A549 (cell line): ENCODE results near the gene CAP2. TPM values are rescaled to one million over a fixed set of nuclear protein-coding genes. Genes with fewer than 3 reads are reported as not detected.

ENCODE experiments used
- ATAC-seq, 2 experiments: fragments of 200-7000 bp in 1 of 2; fragments of >200 bp in 1 of 2; cut with Nextera tagmentation in 1 of 2; cut with Tn5 transposase in 1 of 2; 3 replicates each; pipeline versions ENCODE4 v1.8.0 to v1.9.1; 2018 to 2020; ENCODE audit warnings: mild to moderate bottlenecking in 1 of 2, moderate library complexity in 1 of 2
- CTCF ChIA-PET: fragments of 300-600 bp; sonication (Branson Sonifier 250); formaldehyde crosslinking; extraction: SDS; loops from one replicate; lab custom pipeline; 2021; ENCODE audit warnings: antibody characterized with exemption, inconsistent platforms; lab: Yijun Ruan, JAX
- POLR2A ChIA-PET: fragments of 350-600 bp; formaldehyde crosslinking; extraction: SDS; loops from one replicate; lab custom pipeline; 2021; ENCODE audit warnings: antibody characterized with exemption, inconsistent platforms; lab: Yijun Ruan, JAX
- DNase-seq, 2 experiments: peaks; one replicate each; pipeline versions ENCODE4 v3.0.0 to v3.0.0-alpha.2; 2011 to 2016; ENCODE audit warnings: low read depth in 1 of 2, low spot score in 1 of 2
- FAIRE-seq: peaks from 2 replicates; lab custom pipeline; 2011; peaks lifted over from hg19 to GRCh38; lab: Jason Lieb, UNC
- H3K27ac ChIP-seq, 2 experiments: fragments of >200 bp; sonication (Bioruptor Twin); formaldehyde crosslinking; 3 replicates each; pipeline ENCODE4 v1.5.1; 2016 to 2017
- H3K4me1 ChIP-seq: fragments of >200 bp; sonication (Bioruptor Twin); formaldehyde crosslinking; 3 replicates; pipeline ENCODE4 v1.6.1; 2016
- H3K4me2 ChIP-seq: fragments of >200 bp; sonication (Bioruptor Twin); formaldehyde crosslinking; 3 replicates; pipeline ENCODE4 v1.6.1; 2016
- H3K4me3 ChIP-seq: fragments of >200 bp; sonication (Bioruptor Twin); formaldehyde crosslinking; 3 replicates; pipeline ENCODE4 v1.5.1; 2016
- H3K9me3 ChIP-seq: fragments of >200 bp; sonication (Bioruptor Twin); formaldehyde crosslinking; 3 replicates; pipeline ENCODE4 v1.6.1; 2016
- ATOH8 ChIP-seq: fragments of 250-450 bp; sonication (Bioruptor Pico); IDR thresholded peaks from 2 replicates; pipeline ENCODE4 v1.5.0; 2020; ENCODE audit warnings: low read depth, mild to moderate bottlenecking, moderate library complexity
- BCL3 ChIP-seq: fragments of >200 bp; sonication (Bioruptor Twin); formaldehyde crosslinking; IDR thresholded peaks from 3 replicates; pipeline ENCODE4 v1.6.1; 2016
- BHLHE40 ChIP-seq: IDR thresholded peaks from 2 replicates; pipeline ENCODE4 v1.6.1; 2012; ENCODE audit warnings: low read depth, low read length, inconsistent platforms
- CEBPB ChIP-seq, 2 experiments: fragments of >200 bp in 1 of 2; sonication (Bioruptor Twin) in 1 of 2; formaldehyde crosslinking in 1 of 2; IDR thresholded peaks; 2 replicates each; pipeline ENCODE4 v1.6.1; 2012 to 2016
- CHD2 ChIP-seq: fragments of 150-350 bp; IDR thresholded peaks from 2 replicates; pipeline ENCODE4 v1.6.1; 2014; ENCODE audit warnings: low read length; ENCODE audit not compliant: partially characterized antibody
- CHD4 ChIP-seq: fragments of 200-600 bp; sonication (generic); IDR thresholded peaks from 2 replicates; pipeline ENCODE4 v1.6.1; 2016; ENCODE audit warnings: antibody characterized with exemption, mild to moderate bottlenecking, borderline replicate concordance
- EHF ChIP-seq: fragments of 250-450 bp; sonication (Bioruptor Pico); IDR thresholded peaks from 2 replicates; pipeline ENCODE4 v1.5.0; 2020; ENCODE audit warnings: mild to moderate bottlenecking
- FOXS1 ChIP-seq: fragments of 250-450 bp; sonication (Bioruptor Pico); IDR thresholded peaks from 2 replicates; pipeline ENCODE4 v1.5.0; 2020; ENCODE audit warnings: mild to moderate bottlenecking, moderate library complexity
- GATA3 ChIP-seq: IDR thresholded peaks from 2 replicates; pipeline ENCODE4 v1.6.1; 2012; ENCODE audit warnings: borderline replicate concordance
- HDAC2 ChIP-seq: fragments of 200-600 bp; sonication (generic); IDR thresholded peaks from 2 replicates; pipeline ENCODE4 v1.6.1; 2016
- HOXB13 ChIP-seq: fragments of 250-450 bp; sonication (Bioruptor Pico); IDR thresholded peaks from 2 replicates; pipeline ENCODE4 v1.5.0; 2020; ENCODE audit warnings: low read depth, mild to moderate bottlenecking, moderate library complexity
- HOXB5 ChIP-seq: fragments of 250-450 bp; sonication (Bioruptor Pico); IDR thresholded peaks from 2 replicates; pipeline ENCODE4 v1.5.0; 2020; ENCODE audit warnings: mild to moderate bottlenecking, moderate library complexity
- JUNB ChIP-seq: fragments of >200 bp; sonication (Bioruptor Twin); formaldehyde crosslinking; IDR thresholded peaks from 2 replicates; pipeline ENCODE4 v1.6.1; 2016
- MAX ChIP-seq: IDR thresholded peaks from 2 replicates; pipeline ENCODE4 v1.6.1; 2012
- NR3C1 ChIP-seq: fragments of >200 bp; sonication (Bioruptor Twin); formaldehyde crosslinking; IDR thresholded peaks from 3 replicates; pipeline ENCODE4 v1.6.1; 2017
- PBX3 ChIP-seq: IDR thresholded peaks from 2 replicates; pipeline ENCODE4 v1.6.1; 2012
- RAD21 ChIP-seq, 2 experiments: fragments of >200 bp in 1 of 2; sonication (Bioruptor Twin) in 1 of 2; formaldehyde crosslinking in 1 of 2; IDR thresholded peaks in 1 of 2; conservative IDR thresholded peaks in 1 of 2; 2 replicates in 1 of 2; 3 replicates in 1 of 2; pipeline ENCODE4 v1.6.1; 2012 to 2018; ENCODE audit warnings: inconsistent platforms in 1 of 2
- REST ChIP-seq: fragments of 200-600 bp; sonication (generic); IDR thresholded peaks from 2 replicates; pipeline ENCODE4 v1.6.1; 2016; ENCODE audit warnings: antibody characterized with exemption, mild to moderate bottlenecking, moderate library complexity
- RFX5 ChIP-seq: fragments of 450-650 bp; IDR thresholded peaks from 2 replicates; pipeline ENCODE4 v1.7.1; 2014; ENCODE audit warnings: antibody characterized with exemption, mild to moderate bottlenecking, moderate library complexity
- RNF2 ChIP-seq: fragments of 200-600 bp; sonication (generic); IDR thresholded peaks from 2 replicates; pipeline ENCODE4 v1.6.1; 2016; ENCODE audit warnings: low read depth, mild to moderate bottlenecking, antibody characterized with exemption, moderate library complexity, borderline replicate concordance
- SREBF2 ChIP-seq: fragments of 450-650 bp; IDR thresholded peaks from 2 replicates; pipeline ENCODE4 v1.6.1; 2014; ENCODE audit warnings: mild to moderate bottlenecking, moderate library complexity
- TP53 ChIP-seq: fragments of 250-450 bp; sonication (Bioruptor Pico); IDR thresholded peaks from 2 replicates; pipeline ENCODE4 v1.5.0; 2021; ENCODE audit warnings: mild to moderate bottlenecking, moderate library complexity
- USF2 ChIP-seq: fragments of 450-650 bp; IDR thresholded peaks from 2 replicates; pipeline ENCODE4 v1.6.1; 2014; ENCODE audit warnings: antibody characterized with exemption
- ZFP36 ChIP-seq: fragments of 450-650 bp; IDR thresholded peaks from 2 replicates; pipeline ENCODE4 v1.6.1; 2014; ENCODE audit warnings: borderline replicate concordance; ENCODE audit not compliant: partially characterized antibody
- ZSCAN20 ChIP-seq: fragments of 250-450 bp; sonication (Bioruptor Pico); IDR thresholded peaks from 2 replicates; pipeline ENCODE4 v1.8.0; 2022; ENCODE audit warnings: mild to moderate bottlenecking, moderate library complexity
- WGBS: methylation state at CpG from one replicate; pipeline ENCODE4 v1.1.6; 2017; ENCODE audit errors: missing lambda C conversion rate; 5-methylcytosine and 5-hydroxymethylcytosine counted together
- polyA plus RNA-seq, 4 experiments: library from polyadenylated mRNA; depleted of rRNA in 3 of 4; stranded (reverse); fragments of >200 nt; fragmentation: RNase III in 1 of 4; extraction: RNeasy Plus Mini Kit Qiagen cat#74134 plus additional on column Dnase treatment in 1 of 4; gene quantifications; 2 replicates in 3 of 4; 3 replicates in 1 of 4; pipeline ENCODE4 v1.2.3, GENCODE V29; 2011 to 2017

CAP2 gene
- polyA plus RNA-seq, 2 of the 4 experiments (the other 2 are of a cell fraction) = 27.2 to 43.3 TPM

- 80% methylated on average over 3 of the region's 3 CpGs for WGBS
Measured at GRCh38 chr6:17388365-17388764, 5.0 kb upstream of the CAP2 start.

GRCh38 chr6:17389274-17389847, 4.0 kb upstream of the CAP2 start:
- H3K27ac ChIP-seq = peak overlapping the region; percentile 38 to 42; a peak in 3 of 6 replicates

More at GRCh38 chr6:17388365-17388764, 5.0 kb upstream of the CAP2 start:
- peaks cover 12% of the 10 kb centered on the region for H3K4me1 ChIP-seq
- no peak for FAIRE-seq
- POLR2A ChIA-PET = no interaction called here
- H3K27ac ChIP-seq = no peak overlapping the region
- H3K4me2 ChIP-seq = no peak overlapping the region
- H3K4me3 ChIP-seq = no peak overlapping the region
- no peaks in the 10 kb centered on the region for H3K9me3 ChIP-seq
- CTCF ChIA-PET = no interaction called here
- TF ChIP-seq ATOH8 (CRISPR knock-in tag) = no peak
- TF ChIP-seq TP53 (CRISPR knock-in tag) = no peak
- no peak for TF ChIP-seq BCL3
- no peak for TF ChIP-seq HOXB13 (CRISPR knock-in tag)
- TF ChIP-seq CHD4 = no peak
- no peak for TF ChIP-seq RNF2
- no peak for TF ChIP-seq RFX5
- TF ChIP-seq PBX3 = no peak
- no peak for TF ChIP-seq CEBPB (IDR thresholded peaks at IDR 0.05)
- TF ChIP-seq USF2 = no peak
- no peak for TF ChIP-seq ZSCAN20 (CRISPR knock-in tag)
- no peak for TF ChIP-seq GATA3
- no peak for TF ChIP-seq FOXS1 (CRISPR knock-in tag)
- no peak for TF ChIP-seq EHF
- no peak for ATAC-seq
- DNase-seq = no peak

More at GRCh38 chr6:17389274-17389847, 4.0 kb upstream of the CAP2 start:
- WGBS = 90% methylated on average over 4 of the region's 4 CpGs
- no peak overlapping the region for H3K4me2 ChIP-seq
- CTCF ChIA-PET = no interaction called here
- H3K9me3 ChIP-seq = no peaks in the 10 kb centered on the region
- TF ChIP-seq CHD2 = no peak
- TF ChIP-seq MAX = no peak
- TF ChIP-seq BHLHE40 = no peak
- TF ChIP-seq REST = no peak
- no peak for TF ChIP-seq CEBPB (IDR thresholded peaks at IDR 0.05)
- TF ChIP-seq JUNB = no peak
- no peak for TF ChIP-seq HOXB5 (CRISPR knock-in tag)
- no peak for TF ChIP-seq RAD21 (conservative IDR thresholded peaks at IDR 0.05 in 1 of 2, IDR thresholded peaks at IDR 0.05 in 1 of 2)
- no peak for TF ChIP-seq USF2
- no peak for TF ChIP-seq HDAC2
- TF ChIP-seq NR3C1 = no peak
- no peak for TF ChIP-seq ZFP36
- TF ChIP-seq SREBF2 = no peak
- H3K4me3 ChIP-seq = no peak overlapping the region
- POLR2A ChIA-PET = no interaction called here
- ATAC-seq (no peak), FAIRE-seq (no peak), DNase-seq (no peak)
- H3K4me1 ChIP-seq = peaks cover 12% of the 10 kb centered on the region
